ENCODE data around the gene SOHLH1. TPM values are rescaled to one million over a fixed set of nuclear protein-coding genes. Genes with fewer than 3 reads are reported as not detected.

Gene SOHLH1
- total and polyA plus RNA-seq, 2 of the 4 experiments (the other 2 are of a cell fraction), result not detected

GRCh38 chr9:135736979-135737839 is 37.9 kb upstream of the SOHLH1 start (continued):
- TF ChIP-seq ELK1 (IDR thresholded peaks at IDR 0.05; ENCODE audit: borderline replicate concordance, low read depth, low read length), result no peak

GRCh38 chr9:135736272-135736978 is 37.1 kb upstream of the SOHLH1 start:
- H3K4me1 ChIP-seq (ENCODE audit: control insufficient read depth, insufficient read depth, low read length), result no peaks in the 10 kb centered on the region
- no peaks in the 10 kb centered on the region for H3K79me1 ChIP-seq (ENCODE audit: low read depth in 1 of 2, low read length in 2 of 2)
- ATAC-seq (ENCODE audit: low read depth) (no peak), DNase-seq (no peak)
- H2BK120ac ChIP-seq (ENCODE audit: low read depth, low read length), result no peak overlapping the region
- H4K20me1 ChIP-seq (ENCODE audit: insufficient read depth, low read length), result no peaks in the 10 kb centered on the region; the same call in 1 of the 2 replicates
- no peak overlapping the region for H3K56ac ChIP-seq (ENCODE audit: extremely low read depth, insufficient read depth, low read length)
- H2BK5ac ChIP-seq (ENCODE audit: low read depth, low read length, poor library complexity, severe bottlenecking), result no peak overlapping the region
- no peak overlapping the region for H3K18ac ChIP-seq (ENCODE audit: low read depth, low read length)
- in situ Hi-C loops (cut with MboI; ENCODE audit: low sequenced_read_pairs), result no loop called here
- H3K27ac ChIP-seq (ENCODE audit: insufficient read depth, low read length), result no peak overlapping the region
- ChIA-PET CTCF (no interaction called here), POLR2A (ENCODE audit: unreplicated experiment) (no interaction called here)
- no peak overlapping the region for H2BK20ac ChIP-seq (ENCODE audit: low read depth, low read length)
- H2AK9ac ChIP-seq (replicated peaks; ENCODE audit: low read depth, low read length, poor library complexity), result no peak overlapping the region
- dilution Hi-C loops (cut with HindIII; ENCODE audit: low sequenced_read_pairs, unreplicated experiment), result no loop called here
- H3K23ac ChIP-seq (ENCODE audit: low read depth, low read length), result no peak overlapping the region
- H3K14ac ChIP-seq (replicated peaks; ENCODE audit: low read depth, low read length), result no peak overlapping the region
- no peak overlapping the region for H4K91ac ChIP-seq (ENCODE audit: insufficient read depth, low read depth, low read length)
- no peak overlapping the region for H2BK15ac ChIP-seq (ENCODE audit: low read depth, low read length)
- no peak overlapping the region for H4K5ac ChIP-seq (ENCODE audit: low read depth, low read length)
- H2AK5ac ChIP-seq (ENCODE audit: low read depth, low read length), result no peak overlapping the region
- BruUV-seq (replicated peaks), result no TSS peak
- H3K9me3 ChIP-seq (ENCODE audit: control insufficient read depth, insufficient read depth, low read length), result peaks cover 2% of the 10 kb centered on the region; the same call in 1 of the 2 replicates
- intact Hi-C loops (cut with micrococcal nuclease), result no loop called here
- 0% methylated on average over 5 of the region's 78 CpGs; no CpG with 5 or more reads in 1 of the 2 experiments for WGBS, 2 experiments (ENCODE audit: extremely low coverage in 2 of 2, insufficient read length in 1 of 2)
- H3K4ac ChIP-seq (ENCODE audit: low read depth, low read length), result no peak overlapping the region
- no peak overlapping the region for H3K9ac ChIP-seq (ENCODE audit: low read depth, low read length)
- peaks cover 32% of the 10 kb centered on the region for H3K27me3 ChIP-seq (ENCODE audit: control insufficient read depth, insufficient read depth, low read length)
- H2AFZ ChIP-seq (replicated peaks; ENCODE audit: low read length, poor library complexity), result no peak overlapping the region
- H3K36me3 ChIP-seq (ENCODE audit: control insufficient read depth, insufficient read depth, low read length), result no peaks in the 10 kb centered on the region
- H3K9me1 ChIP-seq (ENCODE audit: insufficient read depth, low read length), result no peaks in the 10 kb centered on the region
- H3K4me3 ChIP-seq (ENCODE audit: insufficient read depth, low read depth, low read length), result no peak overlapping the region
- no peak overlapping the region for H4K8ac ChIP-seq (ENCODE audit: low read depth in 2 of 2, low read length in 2 of 2)
- no peak overlapping the region for H3K4me2 ChIP-seq (ENCODE audit: low read depth, low read length)
- TF ChIP-seq NFE2L2 (IDR thresholded peaks at IDR 0.05; ENCODE audit: low read depth, low read length) (no peak), MAFK (IDR thresholded peaks at IDR 0.05; ENCODE audit: low read depth, low read length) (no peak), MAZ (IDR thresholded peaks at IDR 0.05; ENCODE audit: borderline replicate concordance, low read depth, low read length) (no peak), BHLHE40 (IDR thresholded peaks at IDR 0.05; ENCODE audit: low read depth, low read length) (no peak), SMC3 (IDR thresholded peaks at IDR 0.05; ENCODE audit: low read depth, low read length) (no peak), FOS (IDR thresholded peaks at IDR 0.05; ENCODE audit: low read depth, low read length) (no peak), CEBPB (IDR thresholded peaks at IDR 0.05; ENCODE audit: low read depth, low read length) (no peak), RCOR1 (IDR thresholded peaks at IDR 0.05; ENCODE audit: insufficient replicate concordance, low read length) (no peak), MXI1 (IDR thresholded peaks at IDR 0.05; ENCODE audit: borderline replicate concordance, low read depth, low read length) (no peak), ELK1 (IDR thresholded peaks at IDR 0.05; ENCODE audit: borderline replicate concordance, low read depth, low read length) (no peak)
